NCI-H1694 (cell line): ENCODE results near the gene ASIC4.

Source experiments
- DNase-seq: peaks from one replicate; lab custom pipeline; 2025; lab: John Stamatoyannopoulos, UW

The ASIC4 gene, protein sequence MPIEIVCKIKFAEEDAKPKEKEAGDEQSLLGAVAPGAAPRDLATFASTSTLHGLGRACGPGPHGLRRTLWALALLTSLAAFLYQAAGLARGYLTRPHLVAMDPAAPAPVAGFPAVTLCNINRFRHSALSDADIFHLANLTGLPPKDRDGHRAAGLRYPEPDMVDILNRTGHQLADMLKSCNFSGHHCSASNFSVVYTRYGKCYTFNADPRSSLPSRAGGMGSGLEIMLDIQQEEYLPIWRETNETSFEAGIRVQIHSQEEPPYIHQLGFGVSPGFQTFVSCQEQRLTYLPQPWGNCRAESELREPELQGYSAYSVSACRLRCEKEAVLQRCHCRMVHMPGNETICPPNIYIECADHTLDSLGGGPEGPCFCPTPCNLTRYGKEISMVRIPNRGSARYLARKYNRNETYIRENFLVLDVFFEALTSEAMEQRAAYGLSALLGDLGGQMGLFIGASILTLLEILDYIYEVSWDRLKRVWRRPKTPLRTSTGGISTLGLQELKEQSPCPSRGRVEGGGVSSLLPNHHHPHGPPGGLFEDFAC

DNA sequence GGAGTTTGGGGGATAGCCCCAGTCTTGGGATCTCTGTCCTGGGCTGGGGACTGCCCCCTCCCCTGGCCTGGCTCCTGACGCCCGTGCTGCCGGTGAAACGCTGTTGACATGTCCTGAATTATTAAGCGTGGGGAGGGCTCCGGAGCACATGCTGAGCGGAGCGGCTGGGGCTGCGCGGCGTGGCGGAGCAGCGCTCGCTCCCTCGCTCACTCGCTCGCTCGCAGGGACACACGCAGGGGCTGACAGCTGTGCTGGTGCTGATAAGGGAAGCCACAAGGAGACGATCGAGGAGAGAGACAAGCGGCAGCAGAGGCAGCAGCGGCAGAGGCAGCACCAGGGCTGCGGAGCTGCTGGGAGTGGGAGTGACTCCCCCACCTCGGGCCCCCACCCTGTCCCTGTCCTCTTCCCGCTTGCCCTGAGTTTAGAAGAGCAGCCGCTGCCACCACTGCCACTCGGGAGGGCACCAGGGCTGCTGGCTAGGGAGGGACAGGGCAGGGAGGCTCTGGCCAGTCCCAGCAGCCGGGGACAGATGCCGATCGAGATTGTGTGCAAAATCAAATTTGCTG lies at the start of gene ASIC4:
Gene ASIC4, plus strand, starts transcription at position 287 of the 566 bp plus-strand sequence. Its CDS starts 243 bp downstream, at position 530.
- DNase-seq, result peak; percentile 56

DNA sequence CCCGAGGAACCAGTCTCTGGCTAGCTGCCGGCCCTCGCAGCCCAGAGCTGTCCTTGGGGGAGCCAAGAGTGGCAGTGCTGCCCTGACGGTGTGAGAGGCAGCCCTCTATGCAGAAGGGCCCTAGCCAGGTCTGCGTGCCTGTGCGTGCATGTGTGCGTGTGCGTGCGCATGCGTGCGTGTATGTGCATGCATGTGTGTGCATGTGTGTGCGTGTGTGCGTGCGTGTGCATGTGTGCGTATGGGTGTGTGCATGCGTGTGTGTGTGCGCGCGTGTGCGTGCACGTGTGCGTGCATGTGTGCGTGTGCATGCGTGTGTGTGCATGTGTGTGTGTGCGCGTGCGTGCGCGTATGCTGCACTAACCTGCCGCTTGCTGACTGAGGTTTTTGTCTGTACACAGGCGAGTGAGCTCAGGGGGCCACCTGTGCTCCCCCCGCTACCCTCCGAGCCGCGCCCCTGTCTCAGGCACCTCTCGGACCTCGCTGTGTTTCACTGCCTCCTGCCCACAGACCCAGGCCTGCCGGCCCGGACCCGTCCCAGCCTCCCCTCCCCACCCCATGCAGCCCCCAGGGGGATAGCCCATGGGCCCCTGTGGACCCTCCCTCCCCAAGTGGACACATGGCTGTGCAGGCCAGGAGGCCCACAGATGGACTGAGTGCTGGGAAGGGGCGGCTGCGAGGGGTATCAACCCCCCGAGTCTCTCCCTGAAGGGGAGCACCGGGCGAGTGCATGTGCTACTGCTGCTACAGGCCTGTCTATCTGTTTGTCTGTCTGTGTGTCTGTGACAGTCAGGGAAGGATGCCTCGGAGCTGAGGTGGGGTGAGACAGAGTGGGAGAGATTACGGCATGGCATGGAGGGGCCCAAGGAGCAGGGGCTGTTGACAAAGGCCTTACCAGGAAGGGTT lies 48.4 kb upstream of the ASIC4 start:
- no peak for DNase-seq

DNA sequence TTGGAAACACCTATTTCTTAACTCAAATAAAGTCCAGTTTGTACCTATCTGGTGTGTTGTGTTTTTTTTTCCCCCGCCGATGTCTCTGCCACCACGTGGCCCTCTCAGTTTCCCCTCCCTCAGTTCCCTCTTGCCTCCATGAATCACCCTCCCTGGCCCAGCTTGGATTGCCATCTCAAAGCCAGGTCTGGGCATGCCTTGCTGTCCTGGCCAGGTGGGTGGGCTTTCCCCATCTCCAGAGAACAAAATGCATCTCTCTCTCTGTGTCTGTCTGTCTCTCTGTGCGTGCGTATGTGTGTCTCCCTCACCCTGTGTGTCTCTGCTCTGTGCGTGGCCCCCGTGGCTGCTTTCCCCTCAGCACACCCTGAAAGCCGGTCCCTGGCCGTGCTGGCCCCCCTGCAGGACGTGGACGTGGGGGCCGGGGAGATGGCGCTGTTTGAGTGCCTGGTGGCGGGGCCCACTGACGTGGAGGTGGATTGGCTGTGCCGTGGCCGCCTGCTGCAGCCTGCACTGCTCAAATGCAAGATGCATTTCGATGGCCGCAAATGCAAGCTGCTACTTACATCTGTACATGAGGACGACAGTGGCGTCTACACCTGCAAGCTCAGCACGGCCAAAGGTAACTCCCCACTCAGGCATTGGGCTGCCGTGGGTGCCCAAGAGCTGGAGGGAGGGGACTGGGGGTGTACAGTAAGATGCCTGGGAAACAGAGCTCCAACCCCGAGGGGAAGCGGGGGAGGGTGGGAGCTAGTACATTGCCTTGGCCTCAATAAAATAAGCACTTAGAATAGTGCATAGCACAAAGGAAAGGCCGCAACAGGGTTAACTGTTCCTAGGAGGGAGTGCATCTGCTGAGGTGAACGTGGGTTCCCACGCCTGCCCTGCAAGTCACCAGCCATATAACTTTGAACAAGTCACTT lies 47.2 kb upstream of the ASIC4 start:
- DNase-seq, result no peak

DNA sequence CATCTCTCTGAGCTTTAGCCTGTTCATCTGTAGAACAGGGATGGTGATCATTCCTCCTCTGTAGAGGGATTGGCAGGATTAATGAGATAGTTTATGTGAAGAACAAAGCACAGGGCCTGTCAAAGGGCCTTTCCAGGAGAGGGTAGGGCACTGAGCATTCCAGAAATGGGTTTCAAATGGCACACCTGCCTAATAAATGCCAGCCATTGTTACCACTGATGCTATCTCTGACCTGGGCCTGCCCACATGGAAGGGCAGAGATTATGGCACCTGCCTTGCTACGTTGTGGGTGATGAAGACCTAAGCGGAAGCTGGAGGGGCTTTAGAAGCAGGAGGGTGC lies 46.6 kb upstream of the ASIC4 start:
- no peak for DNase-seq

DNA sequence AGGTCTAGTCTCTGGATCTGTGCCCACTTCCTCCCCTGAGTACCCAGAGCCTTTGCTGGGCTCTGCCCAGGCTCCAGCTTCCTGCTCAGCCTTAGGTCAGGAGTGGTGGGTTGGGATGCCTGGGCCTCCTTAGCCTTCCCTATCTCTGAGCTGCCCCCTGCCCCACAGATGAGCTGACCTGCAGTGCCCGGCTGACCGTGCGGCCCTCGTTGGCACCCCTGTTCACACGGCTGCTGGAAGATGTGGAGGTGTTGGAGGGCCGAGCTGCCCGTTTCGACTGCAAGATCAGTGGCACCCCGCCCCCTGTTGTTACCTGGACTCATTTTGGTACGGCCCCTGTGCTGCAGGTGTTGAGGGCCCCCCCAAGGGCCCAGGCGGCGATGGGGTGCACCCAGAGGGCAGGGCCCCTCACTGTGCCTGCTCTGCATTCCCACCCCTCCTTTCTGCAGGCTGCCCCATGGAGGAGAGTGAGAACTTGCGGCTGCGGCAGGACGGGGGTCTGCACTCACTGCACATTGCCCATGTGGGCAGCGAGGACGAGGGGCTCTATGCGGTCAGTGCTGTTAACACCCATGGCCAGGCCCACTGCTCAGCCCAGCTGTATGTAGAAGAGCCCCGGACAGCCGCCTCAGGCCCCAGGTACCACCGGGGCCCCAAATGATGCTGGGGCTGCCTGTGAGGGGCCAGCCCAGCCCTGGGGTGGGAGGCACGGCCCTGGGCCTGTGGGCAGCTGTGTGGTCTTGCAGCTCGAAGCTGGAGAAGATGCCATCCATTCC lies 45.7 kb upstream of the ASIC4 start:
- DNase-seq, result no peak

DNA sequence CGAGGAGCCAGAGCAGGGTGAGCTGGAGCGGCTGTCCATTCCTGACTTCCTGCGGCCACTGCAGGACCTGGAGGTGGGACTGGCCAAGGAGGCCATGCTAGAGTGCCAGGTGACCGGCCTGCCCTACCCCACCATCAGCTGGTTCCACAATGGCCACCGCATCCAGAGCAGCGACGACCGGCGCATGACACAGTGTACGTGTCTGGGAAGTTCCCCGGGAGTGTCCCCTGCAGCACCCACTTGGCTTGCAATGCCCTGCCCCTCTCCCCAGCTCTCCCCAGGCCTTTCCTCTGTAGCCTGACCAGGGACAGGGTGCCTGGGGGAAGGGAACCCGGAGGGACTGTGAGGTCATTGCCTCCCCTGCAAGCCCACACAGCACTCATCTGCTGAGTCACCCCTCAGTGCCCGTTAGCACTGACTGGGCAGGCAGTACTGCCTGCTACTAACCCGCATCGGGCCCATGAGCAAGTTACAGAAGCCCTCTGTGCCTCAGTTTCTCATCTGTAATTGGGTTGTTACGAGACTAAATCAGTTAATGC lies 45.0 kb upstream of the ASIC4 start:
- DNase-seq, result no peak

DNA sequence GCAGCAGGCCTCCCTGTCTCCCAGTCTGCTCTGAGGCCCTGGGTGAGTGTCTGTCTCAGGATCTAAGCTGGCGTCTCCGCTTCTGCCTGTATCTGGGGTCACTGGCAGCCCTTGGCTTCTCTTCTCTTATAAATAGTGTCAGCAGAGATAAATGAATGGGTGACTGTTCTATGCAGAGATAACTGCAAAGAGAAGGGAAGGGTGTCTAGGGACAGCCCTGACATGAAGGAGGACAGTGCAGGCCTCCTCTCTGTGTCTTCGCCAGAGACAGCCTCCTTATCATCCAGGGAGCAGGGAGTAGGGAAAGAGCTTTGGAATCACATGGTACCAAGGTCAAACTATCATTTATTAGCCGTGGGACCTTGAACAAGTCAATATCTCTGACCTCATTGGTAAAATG lies 43.9 kb upstream of the ASIC4 start:
- DNase-seq, result no peak

DNA sequence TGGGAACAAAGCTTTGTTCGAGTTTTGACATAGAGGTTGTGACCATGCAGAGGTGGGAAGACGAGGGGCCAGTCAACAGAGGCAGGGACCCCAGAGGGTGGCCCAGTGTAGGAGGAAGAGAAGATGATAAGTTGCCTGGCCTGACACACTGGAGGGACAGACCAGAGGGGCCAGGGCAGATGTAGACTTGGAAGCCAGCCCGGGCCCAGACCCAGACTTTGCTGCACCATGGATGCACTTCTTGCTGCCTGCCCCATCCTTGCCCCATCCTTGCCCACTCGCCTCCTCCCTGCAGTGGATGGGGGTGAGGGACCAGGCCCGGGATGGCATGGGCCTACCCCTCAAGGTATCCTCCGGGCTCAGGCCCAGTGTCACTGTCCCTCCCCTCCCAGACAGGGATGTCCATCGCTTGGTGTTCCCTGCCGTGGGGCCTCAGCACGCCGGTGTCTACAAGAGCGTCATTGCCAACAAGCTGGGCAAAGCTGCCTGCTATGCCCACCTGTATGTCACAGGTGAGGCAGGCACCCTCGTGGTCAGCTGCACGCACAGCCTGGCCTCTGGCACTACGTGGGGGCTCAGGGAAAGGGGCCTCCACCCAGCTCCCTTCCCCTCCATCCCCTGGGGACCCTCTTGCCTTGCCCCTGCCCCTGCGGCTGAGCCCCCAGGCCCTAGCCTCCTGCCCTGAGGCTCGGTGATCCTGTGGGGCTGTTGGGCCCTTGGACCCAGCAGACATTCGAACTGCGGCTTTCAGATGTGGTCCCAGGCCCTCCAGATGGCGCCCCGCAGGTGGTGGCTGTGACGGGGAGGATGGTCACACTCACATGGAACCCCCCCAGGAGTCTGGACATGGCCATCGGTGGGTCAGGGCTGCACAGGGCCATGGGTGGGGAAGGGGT lies 42.6 kb upstream of the ASIC4 start:
- DNase-seq, result no peak

DNA sequence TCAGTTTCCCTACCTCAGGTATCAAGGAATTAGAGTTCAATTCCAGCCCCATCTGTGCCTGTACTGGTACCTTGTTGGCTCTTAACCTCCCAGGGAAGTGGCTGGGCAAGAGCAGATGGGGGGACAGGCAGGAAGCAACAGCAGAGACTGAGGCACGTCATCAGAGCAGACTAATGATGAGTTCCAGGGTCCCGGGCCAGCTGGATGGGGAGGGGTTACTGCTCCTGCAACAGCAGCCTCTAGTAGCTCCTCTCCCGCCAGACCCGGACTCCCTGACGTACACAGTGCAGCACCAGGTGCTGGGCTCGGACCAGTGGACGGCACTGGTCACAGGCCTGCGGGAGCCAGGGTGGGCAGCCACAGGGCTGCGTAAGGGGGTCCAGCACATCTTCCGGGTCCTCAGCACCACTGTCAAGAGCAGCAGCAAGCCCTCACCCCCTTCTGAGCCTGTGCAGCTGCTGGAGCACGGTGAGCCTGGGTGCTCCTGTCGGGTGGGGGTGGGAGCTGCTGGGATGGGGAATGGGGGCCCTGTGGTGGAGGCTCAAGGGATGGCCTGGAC lies 41.6 kb upstream of the ASIC4 start:
- DNase-seq, result no peak

DNA sequence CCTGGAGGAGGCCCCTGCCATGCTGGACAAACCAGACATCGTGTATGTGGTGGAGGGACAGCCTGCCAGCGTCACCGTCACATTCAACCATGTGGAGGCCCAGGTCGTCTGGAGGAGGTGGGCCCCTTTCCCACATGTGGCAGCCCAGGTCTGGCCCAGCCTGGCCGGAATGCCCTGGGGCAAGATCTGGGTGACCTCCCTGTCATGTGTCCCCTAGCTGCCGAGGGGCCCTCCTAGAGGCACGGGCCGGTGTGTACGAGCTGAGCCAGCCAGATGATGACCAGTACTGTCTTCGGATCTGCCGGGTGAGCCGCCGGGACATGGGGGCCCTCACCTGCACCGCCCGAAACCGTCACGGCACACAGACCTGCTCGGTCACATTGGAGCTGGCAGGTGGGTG lies 40.8 kb upstream of the ASIC4 start:
- DNase-seq, result no peak

DNA sequence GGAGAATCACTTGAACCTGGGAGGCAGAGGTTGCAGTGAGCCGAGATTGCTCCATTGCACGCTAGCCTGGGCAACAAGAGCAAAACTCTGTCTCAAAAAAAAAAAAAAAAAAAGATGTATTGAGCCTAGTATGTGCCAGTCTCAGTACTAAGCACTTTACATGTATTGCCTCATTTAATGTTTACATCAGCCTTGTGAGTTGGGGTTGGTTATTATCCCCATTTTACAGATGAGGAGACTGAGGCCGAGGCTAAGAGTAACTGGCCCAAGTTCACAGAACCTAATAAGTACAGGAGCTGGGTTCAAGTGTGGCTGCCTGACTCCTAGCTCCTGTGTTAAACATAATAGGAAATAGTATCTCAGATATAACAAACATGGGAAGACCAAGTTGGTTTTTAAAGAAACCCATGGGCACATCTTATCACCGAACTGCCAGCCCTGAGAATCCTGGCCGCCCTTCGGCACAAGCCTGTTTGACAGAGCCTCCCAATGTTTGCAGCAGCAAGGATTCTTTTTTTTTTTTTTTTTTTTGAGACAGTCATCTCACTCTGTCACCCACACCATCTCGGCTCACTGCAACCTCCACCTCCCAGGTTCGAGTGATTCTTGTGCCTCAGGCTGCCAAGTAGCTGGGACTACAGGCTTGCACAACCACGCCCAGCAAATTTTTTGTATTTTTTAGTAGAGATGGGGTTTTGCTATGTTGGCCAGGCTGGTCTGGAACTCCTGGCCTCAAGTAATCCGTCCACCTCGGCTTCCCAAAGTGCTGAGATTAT lies 39.8 kb upstream of the ASIC4 start:
- no peak for DNase-seq

DNA sequence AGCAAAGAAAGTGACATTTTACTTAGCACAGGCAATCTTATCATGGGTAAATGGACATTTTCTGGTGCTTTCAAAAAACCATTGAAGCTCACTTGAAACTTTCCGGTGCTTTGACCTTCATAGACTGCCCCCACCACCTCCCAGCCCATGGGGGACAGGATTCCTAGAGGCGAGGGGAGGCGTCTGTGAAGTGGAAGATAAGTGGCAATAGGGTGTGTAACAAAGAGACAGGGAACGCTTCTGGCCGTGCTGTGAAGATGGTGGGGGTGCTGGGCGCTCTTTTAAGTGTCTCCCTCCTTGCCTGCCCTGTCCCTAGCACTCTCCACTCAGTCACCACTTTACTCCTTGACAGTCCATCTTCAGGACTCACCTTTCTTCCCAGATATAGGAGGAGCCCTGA lies 39.0 kb upstream of the ASIC4 start:
- DNase-seq, result no peak

DNA sequence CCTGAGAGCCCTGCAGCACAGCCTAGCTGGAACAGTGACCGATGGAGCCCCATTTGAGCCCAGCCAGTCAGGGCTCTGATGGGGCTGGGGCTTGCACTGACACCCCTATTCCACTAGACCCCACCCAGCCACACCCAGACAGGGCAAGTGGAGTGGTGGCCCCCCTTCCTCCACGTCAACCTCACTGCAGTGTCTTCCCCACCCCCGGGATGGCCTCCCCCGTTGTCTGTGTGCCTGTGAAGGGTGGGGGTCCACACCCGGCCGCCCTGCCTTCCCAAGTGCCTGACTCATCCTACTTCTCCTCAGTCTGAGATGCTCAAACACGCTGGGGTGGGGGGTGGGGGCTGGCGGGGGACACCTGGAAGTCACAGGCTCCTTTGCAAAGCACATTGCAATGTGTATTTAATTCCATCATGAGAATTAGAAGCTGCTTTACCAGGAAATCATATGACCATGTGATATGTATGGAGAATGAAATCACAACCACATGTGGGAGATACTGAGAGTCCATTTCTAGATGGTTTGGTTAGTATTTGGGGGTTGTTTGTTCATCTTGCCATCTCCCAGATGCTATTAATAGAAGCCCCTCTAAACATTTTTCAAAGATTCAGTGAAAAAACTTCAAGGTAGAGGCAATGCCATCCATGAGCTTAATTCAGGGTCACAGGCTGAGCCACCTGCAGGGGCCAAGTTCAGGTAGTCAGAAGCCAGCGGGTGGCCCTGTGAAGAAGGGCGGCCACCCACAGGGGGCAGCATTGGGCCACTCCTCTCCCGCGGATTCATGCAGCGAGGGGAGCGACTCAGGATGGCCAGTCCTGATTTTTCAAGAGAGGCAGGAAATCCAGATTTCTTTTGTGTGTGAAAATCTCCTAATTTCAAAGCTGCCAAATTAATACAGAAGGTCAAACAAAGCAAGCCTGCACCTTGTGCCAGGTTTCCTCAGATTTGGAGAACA lies 38.3 kb upstream of the ASIC4 start:
- DNase-seq, result peak; percentile 86

DNA sequence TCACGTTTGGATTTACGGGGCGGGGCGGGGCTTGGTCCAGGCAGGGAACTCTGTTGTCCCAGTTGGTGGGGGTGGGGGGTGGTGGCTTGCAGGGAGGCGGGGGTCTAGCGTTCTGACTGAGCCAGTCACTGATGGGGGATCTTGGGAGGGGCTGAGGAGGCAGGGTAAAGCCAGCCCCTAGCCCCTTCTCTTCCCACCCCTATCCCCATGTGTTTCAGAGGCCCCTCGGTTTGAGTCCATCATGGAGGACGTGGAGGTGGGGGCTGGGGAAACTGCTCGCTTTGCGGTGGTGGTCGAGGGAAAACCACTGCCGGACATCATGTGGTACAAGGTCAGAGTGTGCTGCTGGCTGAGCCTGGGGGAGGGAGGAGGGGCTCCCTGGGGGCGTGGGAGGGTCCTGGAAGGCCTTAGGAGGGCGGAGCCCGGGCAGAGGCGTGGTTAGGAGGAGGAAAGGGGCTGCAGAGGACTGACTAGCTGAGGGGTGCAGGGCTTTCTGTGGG lies 37.6 kb upstream of the ASIC4 start:
- no peak for DNase-seq

DNA sequence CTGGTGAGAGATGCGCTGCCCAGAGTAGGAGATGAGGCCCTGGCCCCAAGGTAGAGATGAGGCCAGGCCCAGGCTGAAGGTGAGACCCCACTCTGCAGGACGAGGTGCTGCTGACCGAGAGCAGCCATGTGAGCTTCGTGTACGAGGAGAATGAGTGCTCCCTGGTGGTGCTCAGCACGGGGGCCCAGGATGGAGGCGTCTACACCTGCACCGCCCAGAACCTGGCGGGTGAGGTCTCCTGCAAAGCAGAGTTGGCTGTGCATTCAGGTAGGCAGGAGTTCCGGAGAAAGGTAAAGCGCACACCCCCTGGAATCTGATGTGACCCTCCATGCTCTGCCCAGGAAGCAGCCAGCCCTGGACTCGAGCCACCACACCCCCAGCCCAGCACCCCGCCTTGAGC lies 37.1 kb upstream of the ASIC4 start:
- DNase-seq, result no peak

DNA sequence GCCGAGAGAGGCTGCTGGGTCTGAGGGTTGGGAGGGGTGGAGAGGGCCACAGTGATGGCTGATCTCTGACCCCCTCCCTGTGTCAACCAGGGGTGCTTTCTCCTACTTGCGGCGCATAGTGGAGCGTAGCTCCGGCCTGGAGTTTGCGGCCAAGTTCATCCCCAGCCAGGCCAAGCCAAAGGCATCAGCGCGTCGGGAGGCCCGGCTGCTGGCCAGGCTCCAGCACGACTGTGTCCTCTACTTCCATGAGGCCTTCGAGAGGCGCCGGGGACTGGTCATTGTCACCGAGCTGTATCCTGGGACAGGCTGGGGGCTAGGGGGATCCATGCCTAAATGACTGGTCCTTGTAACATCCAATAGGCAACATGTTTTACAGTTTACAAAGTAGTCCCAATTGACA lies 36.5 kb upstream of the ASIC4 start:
- no peak for DNase-seq

DNA sequence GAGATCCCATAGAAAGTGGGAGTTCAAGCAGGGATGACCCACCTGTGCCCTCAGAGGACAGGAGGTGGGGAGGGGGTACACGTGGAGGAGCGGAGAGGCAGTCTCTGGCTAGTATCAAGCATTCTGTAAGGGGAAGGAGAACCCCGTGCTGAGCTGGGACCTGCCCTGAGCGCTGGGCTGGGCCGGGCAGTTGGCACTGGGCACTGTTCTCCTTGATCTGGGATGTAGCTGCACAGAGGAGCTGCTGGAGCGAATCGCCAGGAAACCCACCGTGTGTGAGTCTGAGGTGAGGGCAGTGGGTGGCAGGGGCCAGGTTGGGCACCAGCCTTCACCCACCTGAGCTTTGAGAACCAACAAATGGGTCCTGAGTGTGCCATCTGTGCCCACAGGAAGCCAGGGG lies 35.4 kb upstream of the ASIC4 start:
- DNase-seq, result no peak
